K562 (cell line): ENCODE measurements around the gene TARBP2. TPM values are rescaled to one million over a fixed set of nuclear protein-coding genes. Genes with fewer than 3 reads are reported as not detected.

ENCODE experiments used
- ATAC-seq: fragments of 200-7000 bp; cut with Tn5 transposase; 3 replicates; pipeline ENCODE4 v1.9.1; 2020; ENCODE audit warnings: moderate library complexity
- BruUV-seq: library from RNA; stranded (reverse); fragments of 400-500 nt; replicated peaks from 2 replicates; lab custom pipeline; 2021; lab: Mats Ljungman, UMichigan
- CTCF ChIA-PET: fragments of 300-600 bp; formaldehyde crosslinking; extraction: SDS; loops from one replicate; lab custom pipeline; 2021; ENCODE audit warnings: low intra/inter-chr PET ratio; lab: Yijun Ruan, JAX
- POLR2A ChIA-PET: fragments of 300-600, 350-650 bp; sonication (Branson Sonifier 250); formaldehyde crosslinking; extraction: SDS; loops from one replicate; lab custom pipeline; 2021; ENCODE audit warnings: antibody characterized with exemption, inconsistent platforms; lab: Yijun Ruan, JAX
- DNase-seq, 4 experiments: peaks; one replicate each; pipeline versions ENCODE4 v3.0.0 to v3.0.0-alpha.2; 2011 to 2018; ENCODE audit warnings: low spot score in 3 of 4, mixed read lengths in 3 of 4; ENCODE audit errors: extremely low read depth in 1 of 4
- FAIRE-seq: peaks from 2 replicates; lab custom pipeline; 2011; peaks lifted over from hg19 to GRCh38; lab: Jason Lieb, UNC
- H2AFZ ChIP-seq: 2 replicates; pipeline ENCODE4 v1.6.0; 2011; ENCODE audit warnings: low read depth, low read length, control low read depth, inconsistent platforms
- H3K27ac ChIP-seq: fragments of 200-600 bp; 3 replicates; pipeline ENCODE4 v1.8.0; 2011; ENCODE audit warnings: low read depth, mild to moderate bottlenecking, control low read depth, inconsistent platforms, low read length, moderate library complexity, mixed read lengths; ENCODE audit errors: extremely low read depth
- H3K27me3 ChIP-seq, 2 experiments: fragments of 300-600 bp in 1 of 2; 2 replicates in 1 of 2; 3 replicates in 1 of 2; pipeline versions ENCODE4 v1.6.0 to v1.8.0; 2011; ENCODE audit warnings: inconsistent platforms in 2 of 2, low read length in 2 of 2, mild to moderate bottlenecking in 1 of 2, mixed read lengths in 1 of 2, moderate library complexity in 1 of 2; ENCODE audit not compliant: control insufficient read depth in 2 of 2, insufficient read depth in 2 of 2
- H3K36me3 ChIP-seq: fragments of 300-600 bp; 3 replicates; pipeline ENCODE4 v1.8.0; 2011; ENCODE audit warnings: mild to moderate bottlenecking, low read length, inconsistent platforms; ENCODE audit not compliant: control insufficient read depth, insufficient read depth
- H3K4me1 ChIP-seq, 2 experiments: fragments of 200-600 bp in 1 of 2; replicated peaks in 1 of 2; 2 replicates in 1 of 2; 3 replicates in 1 of 2; pipeline versions ENCODE4 v1.5.1 to v1.8.0; 2011; ENCODE audit warnings: inconsistent platforms in 2 of 2, low read length in 2 of 2, mild to moderate bottlenecking in 1 of 2, mixed read lengths in 1 of 2, moderate library complexity in 1 of 2; ENCODE audit not compliant: control insufficient read depth in 2 of 2, insufficient read depth in 2 of 2
- H3K4me2 ChIP-seq: 2 replicates; pipeline ENCODE4 v1.6.1; 2011; ENCODE audit warnings: low read length, control low read depth, inconsistent platforms, mixed read lengths; ENCODE audit not compliant: insufficient read depth
- H3K4me3 ChIP-seq: fragments of 200-600 bp; sonication (generic), shearing (Covaris generic); 2 replicates; pipeline ENCODE4 v1.5.1; 2016; ENCODE audit warnings: control low read depth, inconsistent platforms
- H3K79me2 ChIP-seq: fragments of 200-600 bp; 3 replicates; pipeline ENCODE4 v1.8.0; 2011; ENCODE audit warnings: low read length, inconsistent platforms; ENCODE audit not compliant: control insufficient read depth, insufficient read depth
- H3K9ac ChIP-seq, 2 experiments: 2 replicates each; pipeline versions ENCODE4 v1.6.0 to v1.6.1; 2011; ENCODE audit warnings: low read depth in 2 of 2, low read length in 2 of 2, control low read depth in 1 of 2, inconsistent platforms in 1 of 2, mild to moderate bottlenecking in 1 of 2, mixed read lengths in 1 of 2; ENCODE audit not compliant: insufficient read depth in 1 of 2
- H3K9me1 ChIP-seq: one replicate; pipeline ENCODE4 v1.6.0; 2011; ENCODE audit warnings: inconsistent platforms, mild to moderate bottlenecking, low read length, moderate library complexity; ENCODE audit not compliant: control insufficient read depth, insufficient read depth
- H3K9me3 ChIP-seq: replicated peaks from 2 replicates; pipeline ENCODE4 v1.5.1; 2011; ENCODE audit warnings: low read depth, low read length, inconsistent platforms; ENCODE audit not compliant: control insufficient read depth, insufficient read depth
- H4K20me1 ChIP-seq: replicated peaks from 2 replicates; pipeline ENCODE4 v1.6.1; 2011; ENCODE audit warnings: low read length, inconsistent platforms, mixed read lengths; ENCODE audit not compliant: control insufficient read depth, insufficient read depth
- HNRNPL ChIP-seq: fragments of 200-400 bp; formaldehyde crosslinking; IDR thresholded peaks from 2 replicates; pipeline ENCODE4 v1.6.1; 2017; ENCODE audit warnings: low read depth, mild to moderate bottlenecking, low read length
- MCM2 ChIP-seq: fragments of 450-650 bp; IDR thresholded peaks from 2 replicates; pipeline ENCODE4 v1.6.1; 2017; ENCODE audit warnings: low read depth, mild to moderate bottlenecking
- POLR2G ChIP-seq: fragments of 200-400 bp; formaldehyde crosslinking; IDR thresholded peaks from 2 replicates; pipeline ENCODE4 v1.6.1; 2017; ENCODE audit warnings: low read depth, mild to moderate bottlenecking, antibody characterized with exemption, low read length, moderate library complexity
- RBFOX2 ChIP-seq: fragments of 200-400 bp; formaldehyde crosslinking; IDR thresholded peaks from 2 replicates; pipeline ENCODE4 v1.6.1; 2017; ENCODE audit warnings: low read depth, mild to moderate bottlenecking, low read length, moderate library complexity
- RBM15 ChIP-seq: fragments of 200-400 bp; formaldehyde crosslinking; IDR thresholded peaks from 2 replicates; pipeline ENCODE4 v1.6.1; 2018; ENCODE audit warnings: mild to moderate bottlenecking, low read length, moderate library complexity; ENCODE audit not compliant: insufficient read depth
- RBM22 ChIP-seq: fragments of 200-400 bp; formaldehyde crosslinking; IDR thresholded peaks from 2 replicates; pipeline ENCODE4 v1.6.1; 2018; ENCODE audit warnings: low read length, low read depth; ENCODE audit not compliant: poor library complexity, severe bottlenecking
- SP1 ChIP-seq: sonication (generic); formaldehyde crosslinking; IDR thresholded peaks from 2 replicates; pipeline ENCODE4 v1.8.1; 2022; ENCODE audit warnings: mild to moderate bottlenecking, missing genetic modification reagents
- SP2 ChIP-seq: IDR thresholded peaks from 2 replicates; pipeline ENCODE4 v1.6.1; 2011; ENCODE audit warnings: mild to moderate bottlenecking, low read depth, low read length, moderate library complexity; ENCODE audit not compliant: poor library complexity, severe bottlenecking; ENCODE audit errors: extremely low read depth
- TGIF2 ChIP-seq: sonication (generic); formaldehyde crosslinking; IDR thresholded peaks from 2 replicates; pipeline ENCODE4 v1.8.1; 2022; ENCODE audit warnings: mild to moderate bottlenecking, missing genetic modification reagents, moderate library complexity
- ZNF282 ChIP-seq: sonication (generic); formaldehyde crosslinking; IDR thresholded peaks from 2 replicates; pipeline ENCODE4 v1.8.1; 2023; ENCODE audit warnings: missing genetic modification reagents
- WGBS: fragments of 100-300 bp; shearing (Covaris generic); methylation state at CpG from one replicate; pipeline ENCODE4 v1.1.6; 2016; ENCODE audit warnings: low coverage, mixed read lengths; ENCODE audit not compliant: insufficient coverage; ENCODE audit errors: missing lambda C conversion rate; 5-methylcytosine and 5-hydroxymethylcytosine counted together
- in situ Hi-C: fragments of 300-500 bp; cut with MboI; formaldehyde crosslinking; loops from 4 replicates; pipeline ENCODE4 v1.15.0; 2018; ENCODE audit warnings: inconsistent platforms, mixed read lengths
- intact Hi-C: fragments of 100-400 bp; cut with micrococcal nuclease; formaldehyde crosslinking; loops from 2 replicates; pipeline ENCODE4 v1.14.2; 2022
- polyA plus RNA-seq, 8 experiments: library from polyadenylated mRNA; depleted of rRNA in 4 of 8; stranded (reverse) in 5 of 8; unstranded in 3 of 8; fragments of >200 nt; fragmentation: Nextera tagmentation in 2 of 8; fragmentation: Illumina TruSeq in 1 of 8; extraction: Ambion mirVana in 2 of 8; extraction: Trizol in 1 of 8; gene quantifications; 2 replicates each; pipeline versions ENCODE4 v1.2.1 to v1.2.3, GENCODE V29; 2011 to 2014; ENCODE audit warnings: inconsistent platforms in 1 of 8, missing spikeins in 1 of 8
- total RNA-seq, 7 experiments: library from RNA; depleted of rRNA in 6 of 7; stranded (reverse); fragments of >200 nt in 6 of 7; fragmentation: Illumina TruSeq in 2 of 7; extraction: Trizol in 2 of 7; gene quantifications; 2 replicates each; pipeline versions ENCODE4 v1.2.1 to v1.2.3, GENCODE V29; 2011 to 2021; ENCODE audit warnings: low replicate concordance in 1 of 7
- TF ChIP-seq, protein P1 (sequence below): sonication (generic); formaldehyde crosslinking; IDR thresholded peaks from 2 replicates; pipeline ENCODE4 v1.8.0; 2023; ENCODE audit warnings: mild to moderate bottlenecking, missing genetic modification reagents

TARBP2 gene
- total and polyA plus RNA-seq, 9 of the 15 experiments (the other 6 are each of a cell fraction or from before 2014, with no cell fraction given): 5.6 to 69.0 (median 44.6) TPM

DNA sequence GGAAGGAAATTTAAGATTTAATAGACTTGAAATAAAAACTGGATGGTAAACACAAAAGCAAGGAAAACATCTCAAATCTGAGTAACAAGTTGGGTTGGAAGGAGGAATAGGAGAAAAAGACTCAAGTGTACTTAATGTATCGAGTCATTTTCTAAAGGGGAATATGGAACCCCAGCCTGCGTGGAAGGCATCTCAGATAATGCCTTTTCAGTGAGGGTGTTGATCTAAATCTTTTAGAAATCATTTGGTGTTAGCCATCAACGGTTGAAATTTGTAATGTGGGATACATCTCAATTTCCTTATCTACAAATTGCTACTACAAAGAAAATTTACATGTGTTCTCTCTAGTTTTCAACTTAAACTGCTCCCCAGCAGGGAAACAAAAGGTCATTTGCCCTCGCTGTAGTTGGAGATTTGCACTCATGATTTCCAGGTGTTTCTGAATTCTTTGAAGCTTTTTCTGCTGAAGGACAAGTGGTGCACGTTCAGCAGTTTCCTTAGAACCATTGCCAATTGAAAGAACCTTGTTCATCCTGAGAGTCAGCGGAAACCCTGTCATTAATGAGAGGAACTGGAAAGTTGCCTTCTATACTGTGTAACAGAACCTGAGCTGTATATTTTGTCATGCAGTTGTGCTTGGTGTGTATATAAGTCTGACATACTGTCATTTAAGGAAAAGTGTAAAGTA is 47.0 kb upstream of the TARBP2 start:
- ChIA-PET POLR2A (interaction anchor here (0.5 to 3.9 kb wide), 19 partner anchors 11 to 573 kb away, joined by 3 to 39 read pairs (median 5); partner anchors contain the start of genes AAAS, SP1 and TARBP2), CTCF (interaction anchor here (0.9 to 1.9 kb wide), 2 partner anchors 127 to 130 kb away, joined by 3 to 6 read pairs; no protein-coding TSS in a partner anchor)
- intact Hi-C loops (no loop called here), in situ Hi-C loops (no loop called here)
- peaks cover 34% of the 10 kb centered on the region for H4K20me1 ChIP-seq
- H3K27ac ChIP-seq: peak overlapping the region; percentile 98; the same call in 1 of the 3 replicates
- FAIRE-seq (no peak), DNase-seq (no peak), ATAC-seq (no peak)
- peak overlapping the region; percentile 54 for H3K4me2 ChIP-seq
- no peaks in the 10 kb centered on the region for H3K27me3 ChIP-seq
- no peaks in the 10 kb centered on the region for H3K9me3 ChIP-seq
- peaks cover 64% of the 10 kb centered on the region for H3K36me3 ChIP-seq
- 29% methylated on average over 6 of the region's 6 CpGs for WGBS
- H3K4me1 ChIP-seq: peaks cover 0 to 17% of the 10 kb centered on the region in 2 experiments; a peak in 3 of 5 replicates
- peak overlapping the region; percentile 98; the same call in 1 of the 2 replicates for H3K4me3 ChIP-seq
- no peak overlapping the region for H2AFZ ChIP-seq
- H3K9ac ChIP-seq: peak overlapping the region in 1 of 2 experiments; percentile 91; a peak in 2 of 4 replicates
- H3K79me2 ChIP-seq: peaks cover 70% of the 10 kb centered on the region
- TF ChIP-seq ZNF282 (CRISPR knock-in tag) (0 out of 2 replicates have a peak, but pooled peaks have one; percentile 30), SP2 (no peak), RBM15 (no peak), RBM22 (peak; percentile 59), POLR2G (peak; percentile 51), RBFOX2 (peak; percentile 50), MCM2 (no peak), TGIF2 (CRISPR knock-in tag) (no peak), SP1 (CRISPR knock-in tag) (0 out of 2 replicates have a peak, but pooled peaks have one; percentile 25), HNRNPL (0 out of 2 replicates have a peak, but pooled peaks have one; percentile 19)
- TF ChIP-seq, protein P1, sequence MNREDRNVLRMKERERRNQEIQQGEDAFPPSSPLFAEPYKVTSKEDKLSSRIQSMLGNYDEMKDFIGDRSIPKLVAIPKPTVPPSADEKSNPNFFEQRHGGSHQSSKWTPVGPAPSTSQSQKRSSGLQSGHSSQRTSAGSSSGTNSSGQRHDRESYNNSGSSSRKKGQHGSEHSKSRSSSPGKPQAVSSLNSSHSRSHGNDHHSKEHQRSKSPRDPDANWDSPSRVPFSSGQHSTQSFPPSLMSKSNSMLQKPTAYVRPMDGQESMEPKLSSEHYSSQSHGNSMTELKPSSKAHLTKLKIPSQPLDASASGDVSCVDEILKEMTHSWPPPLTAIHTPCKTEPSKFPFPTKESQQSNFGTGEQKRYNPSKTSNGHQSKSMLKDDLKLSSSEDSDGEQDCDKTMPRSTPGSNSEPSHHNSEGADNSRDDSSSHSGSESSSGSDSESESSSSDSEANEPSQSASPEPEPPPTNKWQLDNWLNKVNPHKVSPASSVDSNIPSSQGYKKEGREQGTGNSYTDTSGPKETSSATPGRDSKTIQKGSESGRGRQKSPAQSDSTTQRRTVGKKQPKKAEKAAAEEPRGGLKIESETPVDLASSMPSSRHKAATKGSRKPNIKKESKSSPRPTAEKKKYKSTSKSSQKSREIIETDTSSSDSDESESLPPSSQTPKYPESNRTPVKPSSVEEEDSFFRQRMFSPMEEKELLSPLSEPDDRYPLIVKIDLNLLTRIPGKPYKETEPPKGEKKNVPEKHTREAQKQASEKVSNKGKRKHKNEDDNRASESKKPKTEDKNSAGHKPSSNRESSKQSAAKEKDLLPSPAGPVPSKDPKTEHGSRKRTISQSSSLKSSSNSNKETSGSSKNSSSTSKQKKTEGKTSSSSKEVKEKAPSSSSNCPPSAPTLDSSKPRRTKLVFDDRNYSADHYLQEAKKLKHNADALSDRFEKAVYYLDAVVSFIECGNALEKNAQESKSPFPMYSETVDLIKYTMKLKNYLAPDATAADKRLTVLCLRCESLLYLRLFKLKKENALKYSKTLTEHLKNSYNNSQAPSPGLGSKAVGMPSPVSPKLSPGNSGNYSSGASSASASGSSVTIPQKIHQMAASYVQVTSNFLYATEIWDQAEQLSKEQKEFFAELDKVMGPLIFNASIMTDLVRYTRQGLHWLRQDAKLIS (CRISPR knock-in tag): peak; percentile 43; the same call in 1 of the 2 replicates
- no TSS peak for BruUV-seq
- peaks cover 4% of the 10 kb centered on the region for H3K9me1 ChIP-seq
